Tibial artery (tissue), 4 donors: Measurements from ENCODE around the gene MFSD2B.
"Not testable (repeated sequence)": the region's sequence is repeated elsewhere in the genome, so short reads cannot be mapped to it uniquely, and the experiment has no call there.

Experiments used
- DNase-seq, 2 donors: peaks; one replicate each; pipeline ENCODE4 v3.0.0-alpha.2; 2019
- H3K27ac ChIP-seq, 2 donors: fragments of 200-600 bp; sonication (generic) in 1 of 2; 1 replicate in 1 of 2; 2 replicates in 1 of 2; pipeline ENCODE4 v1.5.1; 2018 to 2019; ENCODE audit warnings: mild to moderate bottlenecking in 1 of 2
- H3K27me3 ChIP-seq, 2 donors: fragments of 200-600 bp; sonication (generic) in 1 of 2; one replicate each; pipeline versions ENCODE4 v1.5.1 to v1.6.0; 2016 to 2019
- H3K36me3 ChIP-seq, 3 donors: fragments of 200-600 bp; sonication (generic) in 2 of 3; one replicate each; pipeline ENCODE4 v1.5.1; 2016 to 2019; ENCODE audit warnings: mild to moderate bottlenecking in 2 of 3
- H3K4me1 ChIP-seq, 4 donors: fragments of 200-600 bp; sonication (generic) in 2 of 4; 1 replicate in 3 of 4; 2 replicates in 1 of 4; pipeline ENCODE4 v1.5.1; 2016 to 2019
- H3K4me3 ChIP-seq, 2 donors: fragments of 200-600 bp; sonication (generic) in 1 of 2; 1 replicate in 1 of 2; 2 replicates in 1 of 2; pipeline ENCODE4 v1.5.1; 2018 to 2019; ENCODE audit warnings: mild to moderate bottlenecking in 2 of 2
- H3K9me3 ChIP-seq, 3 donors: fragments of 200-600 bp; sonication (generic) in 1 of 3; one replicate each; pipeline ENCODE4 v1.5.1; 2016 to 2019
- intact Hi-C: fragments of 100-400 bp; cut with DNase I; formaldehyde crosslinking; loops from one replicate; pipeline ENCODE4 v1.15.0; 2023; ENCODE audit warnings: low total_unique reads
- TF ChIP-seq, protein P1 (sequence below), 2 experiments: fragments of 200-600 bp in 1 of 2; fragments of 450-650 bp in 1 of 2; IDR thresholded peaks; one replicate each; pipeline ENCODE4 v1.5.1; 2017 to 2019; ENCODE audit warnings: antibody characterized with exemption in 2 of 2, mild to moderate bottlenecking in 1 of 2, moderate library complexity in 1 of 2

MFSD2B gene

DNA sequence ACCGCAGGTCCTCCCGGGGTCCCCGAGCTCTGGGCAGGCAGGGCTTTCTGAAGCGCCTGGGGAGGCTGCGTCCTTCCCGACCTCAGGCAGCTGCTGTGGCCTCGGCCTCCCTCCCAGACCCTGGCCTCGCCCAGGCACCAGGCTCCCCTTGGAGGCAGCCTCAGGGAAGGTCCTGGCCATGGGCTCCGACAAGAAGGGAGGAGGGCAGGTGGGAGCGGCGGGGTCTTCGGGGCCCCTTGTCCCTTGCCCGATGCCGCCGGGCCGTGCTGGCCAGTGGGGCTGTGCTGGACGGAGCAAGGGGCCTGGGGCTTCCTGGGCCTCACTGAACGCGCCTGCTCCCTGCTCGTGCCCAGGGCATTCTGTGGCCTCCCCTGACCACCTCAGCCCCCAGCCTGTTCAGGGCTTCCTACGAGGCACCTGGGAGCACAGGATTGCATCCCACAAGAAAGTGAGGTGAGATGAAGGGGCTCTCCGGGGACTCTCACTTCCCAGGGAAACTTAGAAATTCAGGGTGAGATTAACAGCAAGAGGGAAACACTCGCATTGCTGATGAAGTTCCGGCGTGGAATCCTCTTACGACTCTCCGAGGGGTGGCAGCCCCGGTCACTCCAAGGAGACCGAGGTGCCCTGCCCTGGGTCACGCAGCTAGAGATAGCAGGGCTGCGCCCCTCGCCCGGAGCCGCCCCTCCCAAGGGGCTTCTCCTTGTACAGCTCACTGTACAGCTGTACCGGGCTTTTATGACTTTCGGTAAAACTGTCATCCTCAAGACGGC lies 778 bp downstream of the MFSD2B start:
- peaks cover 0 to 12% (median 10%) of the 10 kb centered on the region in 4 donors for H3K4me1 ChIP-seq
- no peak overlapping the region for H3K4me3 ChIP-seq
- no peak for DNase-seq
- intact Hi-C loops, result no loop called here
- no peaks in the 10 kb centered on the region for H3K36me3 ChIP-seq
- no peak overlapping the region for H3K27ac ChIP-seq
- TF ChIP-seq, protein P1, sequence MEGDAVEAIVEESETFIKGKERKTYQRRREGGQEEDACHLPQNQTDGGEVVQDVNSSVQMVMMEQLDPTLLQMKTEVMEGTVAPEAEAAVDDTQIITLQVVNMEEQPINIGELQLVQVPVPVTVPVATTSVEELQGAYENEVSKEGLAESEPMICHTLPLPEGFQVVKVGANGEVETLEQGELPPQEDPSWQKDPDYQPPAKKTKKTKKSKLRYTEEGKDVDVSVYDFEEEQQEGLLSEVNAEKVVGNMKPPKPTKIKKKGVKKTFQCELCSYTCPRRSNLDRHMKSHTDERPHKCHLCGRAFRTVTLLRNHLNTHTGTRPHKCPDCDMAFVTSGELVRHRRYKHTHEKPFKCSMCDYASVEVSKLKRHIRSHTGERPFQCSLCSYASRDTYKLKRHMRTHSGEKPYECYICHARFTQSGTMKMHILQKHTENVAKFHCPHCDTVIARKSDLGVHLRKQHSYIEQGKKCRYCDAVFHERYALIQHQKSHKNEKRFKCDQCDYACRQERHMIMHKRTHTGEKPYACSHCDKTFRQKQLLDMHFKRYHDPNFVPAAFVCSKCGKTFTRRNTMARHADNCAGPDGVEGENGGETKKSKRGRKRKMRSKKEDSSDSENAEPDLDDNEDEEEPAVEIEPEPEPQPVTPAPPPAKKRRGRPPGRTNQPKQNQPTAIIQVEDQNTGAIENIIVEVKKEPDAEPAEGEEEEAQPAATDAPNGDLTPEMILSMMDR (IDR thresholded peaks at IDR 0.05), result no peak
- H3K9me3 ChIP-seq, result no peaks in the 10 kb centered on the region
- peaks cover 0 to 26% of the 10 kb centered on the region in 2 donors for H3K27me3 ChIP-seq

DNA sequence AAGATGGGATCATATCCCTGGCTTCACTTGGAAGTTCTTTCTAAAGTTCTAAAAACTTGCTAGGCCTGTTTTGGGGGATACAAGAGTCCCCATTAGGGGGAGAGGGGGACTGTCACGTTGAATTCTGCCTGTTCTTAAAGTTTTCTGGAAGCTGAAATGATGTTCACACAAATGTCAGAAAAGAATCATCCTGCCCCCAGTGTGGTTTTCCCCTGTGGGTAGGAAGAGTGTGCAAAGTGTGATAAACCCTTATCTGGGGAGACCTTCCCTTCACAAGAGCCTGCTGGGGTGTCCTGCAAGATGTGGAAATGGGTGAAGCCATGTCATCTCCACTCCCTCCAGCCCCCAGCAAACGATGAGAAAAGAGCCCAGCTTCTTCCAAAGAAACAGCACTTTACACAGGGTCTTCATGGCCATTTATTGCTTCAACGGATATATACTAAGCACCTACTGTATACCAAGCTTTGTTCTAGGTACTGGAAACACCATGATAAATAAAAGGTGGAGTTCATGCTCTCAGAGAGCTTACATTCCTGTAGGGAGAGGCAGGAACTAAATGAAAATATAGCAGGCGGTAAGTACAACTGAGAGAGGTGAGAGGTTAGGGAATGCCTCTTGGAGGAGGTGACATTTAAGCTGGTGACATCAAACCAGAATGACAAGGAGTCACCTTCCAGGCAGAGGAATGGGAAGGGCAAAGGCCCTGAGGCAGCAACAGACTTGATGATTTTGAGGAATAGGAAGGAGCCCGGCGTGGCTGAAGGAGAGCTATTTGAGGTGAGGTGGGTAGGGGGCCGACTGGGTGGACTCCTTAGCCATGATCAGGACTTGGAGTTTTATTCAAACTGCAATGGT lies 1.6 kb downstream of the MFSD2B start:
- peaks cover 0 to 12% (median 10%) of the 10 kb centered on the region in 4 donors for H3K4me1 ChIP-seq
- no peak overlapping the region for H3K4me3 ChIP-seq
- TF ChIP-seq, protein P1 (IDR thresholded peaks at IDR 0.05), result no peak
- no peak overlapping the region for H3K27ac ChIP-seq
- no peaks in the 10 kb centered on the region for H3K36me3 ChIP-seq
- H3K9me3 ChIP-seq, result no peaks in the 10 kb centered on the region
- peaks cover 0 to 26% of the 10 kb centered on the region in 2 donors for H3K27me3 ChIP-seq
- DNase-seq, result no peak
- intact Hi-C loops, result no loop called here

DNA sequence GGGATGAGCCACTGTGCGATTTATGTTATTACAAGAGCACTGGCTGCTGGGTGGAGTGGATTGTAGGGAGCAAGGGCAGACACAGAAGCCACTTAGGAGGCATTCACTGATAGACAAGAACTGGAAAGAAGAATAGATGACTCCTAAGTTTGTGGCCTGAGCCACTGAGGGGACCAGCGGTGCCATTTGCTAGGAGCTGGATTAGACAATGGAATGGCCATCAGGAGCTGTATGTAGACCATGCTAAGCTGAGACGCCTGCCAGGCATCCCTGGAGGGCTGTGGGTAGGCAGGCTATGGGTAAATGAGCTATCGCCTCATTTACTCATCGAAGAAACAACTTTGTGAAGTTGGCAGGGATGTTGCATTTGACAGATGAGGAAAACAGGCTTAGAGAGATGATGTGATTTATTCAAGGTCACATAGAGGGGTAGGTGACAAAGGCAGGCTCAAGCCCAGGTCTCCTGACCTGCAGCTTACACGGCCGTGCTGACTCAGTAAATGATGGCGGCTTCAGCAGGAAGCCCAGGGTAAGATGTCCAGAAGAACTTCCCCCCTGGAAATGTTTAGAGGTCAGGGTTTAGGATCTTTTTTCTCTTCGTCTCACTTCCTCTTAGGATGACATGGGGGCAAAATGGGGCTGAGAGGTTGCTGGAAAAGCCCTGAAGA lies 2.8 kb downstream of the MFSD2B start:
- H3K36me3 ChIP-seq, result no peaks in the 10 kb centered on the region
- H3K27me3 ChIP-seq, result peaks cover 0 to 26% of the 10 kb centered on the region in 2 donors
- no peaks in the 10 kb centered on the region for H3K9me3 ChIP-seq
- no peak overlapping the region for H3K27ac ChIP-seq
- DNase-seq, result no peak
- TF ChIP-seq, protein P1 (IDR thresholded peaks at IDR 0.05), result no peak
- intact Hi-C loops, result no loop called here
- peaks cover 0 to 12% (median 10%) of the 10 kb centered on the region in 4 donors for H3K4me1 ChIP-seq
- H3K4me3 ChIP-seq, result no peak overlapping the region

DNA sequence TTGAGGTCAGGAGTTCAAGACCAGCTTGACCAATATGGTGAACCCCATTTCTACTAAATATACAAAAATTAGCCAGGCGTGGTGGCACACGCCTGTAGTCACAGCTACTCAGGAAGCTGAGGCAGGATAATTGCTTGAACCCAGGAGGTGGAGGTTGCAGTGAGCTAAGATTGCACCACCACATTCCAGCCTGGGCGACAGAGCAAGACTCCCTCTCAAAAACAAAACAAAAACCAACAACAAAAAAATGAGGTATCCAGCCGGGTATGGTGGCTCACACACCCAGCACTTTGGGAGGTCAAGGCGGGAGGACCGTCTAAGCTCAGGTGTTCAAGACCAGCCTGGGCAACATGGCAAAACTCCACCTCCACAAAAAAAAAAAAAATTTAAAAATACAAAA lies 5.0 kb downstream of the MFSD2B start:
- H3K27me3 ChIP-seq, result peaks cover 0 to 14% of the 10 kb centered on the region in 2 donors
- H3K9me3 ChIP-seq, H3K27ac ChIP-seq, DNase-seq, H3K36me3 ChIP-seq, intact Hi-C loops, H3K4me3 ChIP-seq, H3K4me1 ChIP-seq: not testable (repeated sequence)

DNA sequence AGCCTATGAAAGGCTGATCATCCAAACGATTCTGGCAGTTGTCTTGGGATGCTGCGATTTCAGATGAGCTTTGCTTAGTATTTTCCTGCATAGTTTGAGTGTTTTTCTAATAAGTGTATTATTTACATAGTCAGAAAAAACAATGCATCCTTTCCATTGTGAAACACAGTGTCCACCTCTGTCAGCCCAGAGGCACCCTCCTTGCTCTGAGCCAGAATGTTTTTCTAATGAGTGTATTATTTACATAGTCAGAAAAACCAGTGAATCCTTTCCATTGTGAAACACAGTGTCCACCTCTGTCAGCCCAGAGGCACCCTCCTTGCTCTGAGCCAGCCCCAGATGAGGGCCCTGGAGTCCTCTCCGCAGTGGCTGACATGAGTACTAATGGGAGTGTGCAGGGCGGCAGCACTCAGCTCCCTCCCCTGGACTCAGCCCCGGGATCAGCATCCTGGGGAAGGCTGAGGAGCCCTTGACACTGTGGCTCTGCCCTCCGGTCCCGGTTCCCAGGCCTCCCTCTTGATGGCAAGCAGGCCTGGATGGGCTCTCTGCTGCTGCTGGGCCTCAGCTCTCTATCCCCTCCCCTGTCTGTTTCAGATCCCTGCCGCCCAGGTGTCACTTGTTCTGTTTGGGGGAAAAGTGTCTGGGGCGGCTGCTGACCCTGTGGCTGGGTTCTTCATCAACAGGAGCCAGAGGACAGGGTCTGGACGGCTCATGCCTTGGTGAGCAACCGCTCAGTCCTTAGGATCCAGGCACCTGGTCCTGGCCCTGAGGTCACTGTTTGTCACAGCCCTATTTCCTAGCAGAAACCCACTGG lies 5.9 kb downstream of the MFSD2B start:
- intact Hi-C loops, result no loop called here
- TF ChIP-seq, protein P1 (IDR thresholded peaks at IDR 0.05), result no peak
- no peaks in the 10 kb centered on the region for H3K4me1 ChIP-seq
- no peak for DNase-seq
- no peaks in the 10 kb centered on the region for H3K9me3 ChIP-seq
- peaks cover 0 to 6% of the 10 kb centered on the region in 2 donors for H3K27me3 ChIP-seq
- H3K4me3 ChIP-seq, result no peak overlapping the region
- no peaks in the 10 kb centered on the region for H3K36me3 ChIP-seq
- H3K27ac ChIP-seq, result no peak overlapping the region
